Measurements from ENCODE around the gene ZBTB32. TPM values are rescaled to one million over a fixed set of nuclear protein-coding genes. Genes with fewer than 3 reads are reported as not detected.

Gene ZBTB32
- total RNA-seq, 3 donors from 2014 or later, result 0.33 TPM; not detected in 2

GRCh38 chr19:35729763-35730162, 25.4 kb downstream of the ZBTB32 start:
- no peak overlapping the region for H3K4me3 ChIP-seq
- H3K27me3 ChIP-seq, result no peaks in the 10 kb centered on the region
- TF ChIP-seq CTCF (IDR thresholded peaks at IDR 0.05) (no peak), POLR2A (IDR thresholded peaks at IDR 0.05) (no peak), POLR2AphosphoS5 (IDR thresholded peaks at IDR 0.05) (no peak)
- peak overlapping the region in 1 of 2 donors; percentile 42 for H3K27ac ChIP-seq
- H3K36me3 ChIP-seq, result peaks cover 16% of the 10 kb centered on the region
- intact Hi-C loops (cut with DNase I; ENCODE audit: low total_unique reads), result no loop called here
- no peaks in the 10 kb centered on the region for H3K4me1 ChIP-seq
- no peaks in the 10 kb centered on the region for H3K9me3 ChIP-seq
- no peak for DNase-seq (ENCODE audit: low spot score in 2 of 2)

GRCh38 chr19:35730326-35730725, 26.0 kb downstream of the ZBTB32 start:
- Histone ChIP-seq H3K27me3 (no peaks in the 10 kb centered on the region), H3K4me1 (no peaks in the 10 kb centered on the region), H3K9me3 (no peaks in the 10 kb centered on the region), H3K4me3 (no peak overlapping the region), H3K27ac (peak overlapping the region; percentile 42 to 52), H3K36me3 (peaks cover 14% of the 10 kb centered on the region)
- intact Hi-C loops (cut with DNase I; ENCODE audit: low total_unique reads), result no loop called here
- DNase-seq (ENCODE audit: low spot score in 2 of 2), result no peak
- TF ChIP-seq CTCF (IDR thresholded peaks at IDR 0.05) (no peak), POLR2A (IDR thresholded peaks at IDR 0.05) (no peak), POLR2AphosphoS5 (IDR thresholded peaks at IDR 0.05) (no peak)

- H3K4me3 ChIP-seq, result no peak overlapping the region
- H3K9me3 ChIP-seq, result no peaks in the 10 kb centered on the region
- H3K4me1 ChIP-seq, result no peaks in the 10 kb centered on the region
- no peaks in the 10 kb centered on the region for H3K27me3 ChIP-seq
- TF ChIP-seq POLR2AphosphoS5 (IDR thresholded peaks at IDR 0.05), result no peak
- TF ChIP-seq CTCF (IDR thresholded peaks at IDR 0.05), result no peak
- H3K27ac ChIP-seq, result peak overlapping the region in 1 of 2 donors; percentile 52
- no peak for DNase-seq (ENCODE audit: low spot score in 2 of 2)
- peaks cover 14% of the 10 kb centered on the region for H3K36me3 ChIP-seq
- intact Hi-C loops (cut with DNase I; ENCODE audit: low total_unique reads), result no loop called here
Measured at GRCh38 chr19:35731353-35731752, 27.0 kb downstream of the ZBTB32 start.

GRCh38 chr19:35731779-35732405, 27.5 kb downstream of the ZBTB32 start:
- no peaks in the 10 kb centered on the region for H3K9me3 ChIP-seq
- no peaks in the 10 kb centered on the region for H3K27me3 ChIP-seq
- no peaks in the 10 kb centered on the region for H3K4me1 ChIP-seq
- no peak overlapping the region for H3K4me3 ChIP-seq
- H3K36me3 ChIP-seq, result peaks cover 14% of the 10 kb centered on the region
- intact Hi-C loops (cut with DNase I; ENCODE audit: low total_unique reads), result no loop called here
- no peak overlapping the region for H3K27ac ChIP-seq
- DNase-seq (ENCODE audit: low spot score in 2 of 2), result no peak
- TF ChIP-seq POLR2A (IDR thresholded peaks at IDR 0.05) (no peak), CTCF (IDR thresholded peaks at IDR 0.05) (no peak), POLR2AphosphoS5 (IDR thresholded peaks at IDR 0.05) (no peak)

- Histone ChIP-seq H3K36me3 (peaks cover 6% of the 10 kb centered on the region), H3K27ac (no peak overlapping the region), H3K4me1 (no peaks in the 10 kb centered on the region), H3K9me3 (no peaks in the 10 kb centered on the region), H3K27me3 (no peaks in the 10 kb centered on the region), H3K4me3 (no peak overlapping the region)
- TF ChIP-seq POLR2AphosphoS5 (IDR thresholded peaks at IDR 0.05), result no peak
- no peak for TF ChIP-seq POLR2A (IDR thresholded peaks at IDR 0.05)
- no peak for TF ChIP-seq CTCF (IDR thresholded peaks at IDR 0.05)
- DNase-seq (ENCODE audit: low spot score in 2 of 2), result no peak
- intact Hi-C loops (cut with DNase I; ENCODE audit: low total_unique reads), result no loop called here
Measured at GRCh38 chr19:35732540-35733179, 28.3 kb downstream of the ZBTB32 start.

All from breast epithelium (tissue), 4 donors.